Neuronal stem cell (in vitro differentiated cells): ENCODE data around the gene PHLDB3.
"Not testable (repeated sequence)": the region's sequence is repeated elsewhere in the genome, so short reads cannot be mapped to it uniquely, and the experiment has no call there.

Experiments
- DNase-seq: peaks from one replicate; pipeline ENCODE4 v3.0.0-alpha.2; 2013; ENCODE audit warnings: low spot score
- H2AFZ ChIP-seq: one replicate; pipeline ENCODE4 v1.6.1; 2013; ENCODE audit warnings: mild to moderate bottlenecking, low read length, inconsistent platforms
- H2AK5ac ChIP-seq: 2 replicates; pipeline ENCODE4 v1.6.1; 2013; ENCODE audit warnings: low read depth, mild to moderate bottlenecking, inconsistent platforms, low read length, moderate library complexity, mixed read lengths
- H2BK120ac ChIP-seq: 2 replicates; pipeline ENCODE4 v1.6.1; 2013; ENCODE audit warnings: low read depth, mild to moderate bottlenecking, inconsistent platforms, low read length, moderate library complexity, mixed read lengths
- H2BK12ac ChIP-seq: one replicate; pipeline ENCODE4 v1.6.1; 2013; ENCODE audit warnings: low read length, inconsistent platforms
- H2BK15ac ChIP-seq: 2 replicates; pipeline ENCODE4 v1.6.1; 2013; ENCODE audit warnings: mild to moderate bottlenecking, low read length, inconsistent platforms, mixed read lengths
- H2BK5ac ChIP-seq: one replicate; pipeline ENCODE4 v1.6.1; 2013; ENCODE audit warnings: inconsistent platforms, mild to moderate bottlenecking, low read length, moderate library complexity
- H3K14ac ChIP-seq: one replicate; pipeline ENCODE4 v1.6.1; 2013; ENCODE audit warnings: low read length, inconsistent platforms
- H3K18ac ChIP-seq: 2 replicates; pipeline ENCODE4 v1.6.1; 2013; ENCODE audit warnings: low read length, inconsistent platforms
- H3K23ac ChIP-seq: 2 replicates; pipeline ENCODE4 v1.6.1; 2013; ENCODE audit warnings: low read depth, mild to moderate bottlenecking, mixed read lengths, low read length, inconsistent platforms; ENCODE audit not compliant: poor library complexity
- H3K27ac ChIP-seq: replicated peaks from 3 replicates; pipeline ENCODE4 v1.5.1; 2013; ENCODE audit warnings: low read length, inconsistent platforms
- H3K27me3 ChIP-seq, 3 experiments: 2 replicates each; pipeline ENCODE4 v1.6.1; 2013; ENCODE audit warnings: low read length in 3 of 3, mild to moderate bottlenecking in 2 of 3, inconsistent platforms in 1 of 3, low read depth in 1 of 3, mixed read lengths in 1 of 3, moderate library complexity in 1 of 3; ENCODE audit not compliant: control insufficient read depth in 3 of 3, insufficient read depth in 3 of 3
- H3K36me3 ChIP-seq, 2 donors: replicated peaks in 1 of 2; 2 replicates each; pipeline ENCODE4 v1.6.1; 2013; ENCODE audit warnings: low read length in 2 of 2; ENCODE audit not compliant: control insufficient read depth in 2 of 2, insufficient read depth in 2 of 2
- H3K4ac ChIP-seq: 2 replicates; pipeline ENCODE4 v1.6.1; 2013; ENCODE audit warnings: inconsistent platforms, mild to moderate bottlenecking, low read length, moderate library complexity
- H3K4me1 ChIP-seq, 2 donors: 1 replicate in 1 of 2; 2 replicates in 1 of 2; pipeline ENCODE4 v1.6.1; 2013; ENCODE audit warnings: low read length in 2 of 2, low read depth in 1 of 2; ENCODE audit not compliant: control insufficient read depth in 2 of 2, insufficient read depth in 1 of 2
- H3K4me2 ChIP-seq: one replicate; pipeline ENCODE4 v1.6.1; 2013; ENCODE audit warnings: mild to moderate bottlenecking, low read length, inconsistent platforms; ENCODE audit not compliant: insufficient read depth, poor library complexity, severe bottlenecking
- H3K4me3 ChIP-seq, 2 donors: 2 replicates each; pipeline ENCODE4 v1.5.1; 2013; ENCODE audit warnings: low read length in 2 of 2, mild to moderate bottlenecking in 2 of 2, inconsistent platforms in 1 of 2, moderate library complexity in 1 of 2
- H3K79me1 ChIP-seq: one replicate; pipeline ENCODE4 v1.6.1; 2013; ENCODE audit warnings: low read depth, mild to moderate bottlenecking, inconsistent platforms, low read length, moderate library complexity
- H3K9ac ChIP-seq: one replicate; pipeline ENCODE4 v1.6.1; 2013; ENCODE audit warnings: mild to moderate bottlenecking, low read depth, low read length, inconsistent platforms; ENCODE audit not compliant: poor library complexity
- H3K9me3 ChIP-seq, 2 donors: replicated peaks in 1 of 2; 2 replicates each; pipeline versions ENCODE3 to v1.6.1; 2013; ENCODE audit warnings: low read length in 2 of 2, mild to moderate bottlenecking in 2 of 2, inconsistent platforms in 1 of 2, low read depth in 1 of 2, mixed read lengths in 1 of 2, moderate library complexity in 1 of 2; ENCODE audit not compliant: control insufficient read depth in 2 of 2, insufficient read depth in 1 of 2
- H4K8ac ChIP-seq: one replicate; pipeline ENCODE4 v1.6.1; 2013; ENCODE audit warnings: low read depth, mild to moderate bottlenecking, inconsistent platforms, low read length, moderate library complexity
- H4K91ac ChIP-seq: one replicate; pipeline ENCODE4 v1.6.1; 2013; ENCODE audit warnings: low read length, low read depth, mild to moderate bottlenecking, inconsistent platforms; ENCODE audit not compliant: poor library complexity
- WGBS, 2 donors: extraction: QIAGEN DNeasy Blood & Tissue Kit; methylation state at CpG; one replicate each; pipeline ENCODE4 v1.1.7; 2013; ENCODE audit warnings: missing lambda C conversion rate in 2 of 2, mixed read lengths in 1 of 2; ENCODE audit not compliant: insufficient read length in 2 of 2, insufficient replicate concordance in 1 of 2; ENCODE audit errors: extremely low coverage in 2 of 2; 5-methylcytosine and 5-hydroxymethylcytosine counted together

Gene PHLDB3

DNA sequence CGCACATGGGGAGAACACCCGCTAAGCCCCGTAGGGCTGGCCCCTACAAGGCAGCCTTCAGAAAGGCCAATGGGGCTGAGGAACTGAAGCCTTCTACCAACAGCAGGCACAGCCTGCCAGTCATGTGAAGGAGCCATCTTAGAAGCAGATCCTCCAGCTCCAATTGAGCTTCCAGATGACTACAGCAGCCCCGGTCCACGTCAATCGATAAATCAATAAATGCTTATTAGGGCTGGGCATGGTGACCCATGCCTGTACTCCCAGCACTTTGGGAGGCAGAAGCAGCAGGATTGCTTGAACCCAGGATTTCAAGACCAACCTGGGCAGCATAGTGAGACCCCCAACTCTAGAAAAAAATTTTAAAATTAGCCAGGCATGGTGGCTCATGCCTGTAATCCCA is 66.8 kb downstream of the PHLDB3 start:
- Histone ChIP-seq H3K79me1 (no peaks in the 10 kb centered on the region), H2AFZ (no peak overlapping the region), H3K4me3 (no peak overlapping the region), H3K23ac (no peak overlapping the region), H3K27me3 (no peaks in the 10 kb centered on the region), H4K91ac (no peak overlapping the region), H3K4me1 (no peaks in the 10 kb centered on the region), H2BK120ac (no peak overlapping the region), H2AK5ac (no peak overlapping the region), H3K9ac (no peak overlapping the region), H2BK5ac (no peak overlapping the region), H3K14ac (no peak overlapping the region), H3K4me2 (no peak overlapping the region), H3K18ac (no peak overlapping the region), H3K4ac (no peak overlapping the region), H4K8ac (no peak overlapping the region), H3K36me3 (no peaks in the 10 kb centered on the region), H3K9me3 (no peaks in the 10 kb centered on the region), H3K27ac (no peak overlapping the region), H2BK15ac (no peak overlapping the region), H2BK12ac (no peak overlapping the region)
- whole genome bisulfite sequencing, 2 donors, result no CpG with 5 or more reads among the region's 6 CpGs
- DNase-seq, result no peak

DNA sequence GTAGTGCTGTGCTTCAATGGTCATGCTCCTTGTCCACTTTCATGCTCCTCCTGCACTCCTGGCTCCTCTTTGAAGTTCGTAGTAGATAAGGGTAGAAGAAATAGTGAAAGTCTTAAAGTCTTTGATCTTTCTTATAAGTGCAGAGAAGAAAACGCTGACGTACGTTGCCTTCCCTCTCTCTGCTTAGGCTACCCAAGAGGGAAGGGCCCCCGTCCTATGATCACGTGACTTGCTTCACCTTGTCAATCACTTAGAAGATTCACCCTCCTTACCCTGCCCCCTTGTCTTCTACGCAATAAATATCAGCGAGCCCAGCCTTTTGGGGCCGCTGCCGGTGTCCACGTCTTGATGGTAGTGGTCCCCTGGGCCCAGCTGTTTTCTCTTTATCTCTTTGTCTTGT is 67.3 kb downstream of the PHLDB3 start:
- not testable (repeated sequence) for H3K23ac ChIP-seq, H2BK15ac ChIP-seq
- WGBS, 2 donors, result no CpG with 5 or more reads among the region's 11 CpGs

DNA sequence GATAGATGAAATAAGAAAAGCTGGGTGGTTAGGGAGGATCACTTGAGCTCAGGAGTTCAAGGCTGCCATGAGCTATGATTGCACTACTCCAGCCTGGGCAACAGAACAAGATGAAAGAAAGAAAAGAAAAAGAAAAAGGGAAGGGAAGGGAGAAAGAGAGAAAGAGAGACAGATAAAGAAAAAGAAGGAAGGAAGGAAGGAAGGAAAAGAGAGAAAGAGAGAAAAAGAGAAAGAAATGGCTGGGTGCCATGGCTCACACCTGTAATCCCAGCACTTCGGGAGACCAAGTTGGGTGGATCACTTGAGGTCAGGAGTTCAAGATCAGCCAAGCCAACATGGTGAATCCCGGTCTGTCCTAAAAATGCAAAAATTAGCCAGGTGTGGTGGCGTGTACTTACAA is 68.8 kb downstream of the PHLDB3 start:
- Histone ChIP-seq H3K4me2 (no peak overlapping the region), H3K36me3 (no peaks in the 10 kb centered on the region), H3K4me3 (no peak overlapping the region), H2BK5ac (no peak overlapping the region), H4K8ac (no peak overlapping the region), H3K23ac (no peak overlapping the region), H3K9ac (no peak overlapping the region), H3K18ac (no peak overlapping the region), H2BK120ac (no peak overlapping the region), H3K4me1 (no peaks in the 10 kb centered on the region), H2BK15ac (no peak overlapping the region), H3K4ac (no peak overlapping the region), H2BK12ac (no peak overlapping the region), H3K27me3 (no peaks in the 10 kb centered on the region), H3K9me3 (no peaks in the 10 kb centered on the region), H3K14ac (no peak overlapping the region), H2AFZ (no peak overlapping the region), H4K91ac (no peak overlapping the region), H2AK5ac (no peak overlapping the region), H3K79me1 (no peaks in the 10 kb centered on the region), H3K27ac (no peak overlapping the region)
- WGBS, 2 donors, result no CpG with 5 or more reads among the region's 3 CpGs
- no peak for DNase-seq

More for the DNA sequence above, 67.3 kb downstream of the PHLDB3 start:
- H4K91ac ChIP-seq, H3K4me3 ChIP-seq, H2AK5ac ChIP-seq, H2BK12ac ChIP-seq, H3K27ac ChIP-seq, H4K8ac ChIP-seq, H3K9ac ChIP-seq, H3K14ac ChIP-seq, H3K9me3 ChIP-seq, H3K18ac ChIP-seq, H2BK5ac ChIP-seq, H2AFZ ChIP-seq, H3K36me3 ChIP-seq, H3K4ac ChIP-seq, H3K4me2 ChIP-seq, H3K4me1 ChIP-seq, H3K27me3 ChIP-seq, H2BK120ac ChIP-seq, DNase-seq, H3K79me1 ChIP-seq: not testable (repeated sequence)

DNA sequence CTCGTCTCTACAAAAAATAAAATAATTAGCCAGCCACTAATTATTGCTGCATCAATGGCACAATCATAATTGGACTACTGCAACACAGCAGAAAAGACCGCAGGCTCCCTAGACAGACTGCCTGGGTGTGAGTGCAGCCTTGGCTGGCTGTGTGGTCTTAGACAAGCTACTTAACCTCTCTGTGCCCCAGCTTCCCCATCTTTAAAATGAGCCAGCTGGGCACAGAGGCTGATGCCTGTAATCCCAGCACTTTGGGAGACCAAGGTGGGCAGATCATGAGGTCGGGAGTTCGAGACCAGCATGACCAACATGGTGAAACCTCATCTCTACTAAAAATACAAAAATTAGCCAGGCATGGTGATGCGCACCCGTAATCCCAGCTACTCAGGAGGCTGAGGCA is 70.9 kb downstream of the PHLDB3 start:
- H3K9ac ChIP-seq, result no peak overlapping the region
- WGBS, 2 donors, result no CpG with 5 or more reads among the region's 6 CpGs
- no peaks in the 10 kb centered on the region for H3K79me1 ChIP-seq
- no peak overlapping the region for H3K4me3 ChIP-seq
- no peak overlapping the region for H3K18ac ChIP-seq
- no peak overlapping the region for H2AK5ac ChIP-seq
- H4K91ac ChIP-seq, result no peak overlapping the region
- DNase-seq, result no peak
- H2BK5ac ChIP-seq, result no peak overlapping the region
- no peak overlapping the region for H3K4ac ChIP-seq
- no peak overlapping the region for H3K4me2 ChIP-seq
- H4K8ac ChIP-seq, result no peak overlapping the region
- H3K27me3 ChIP-seq, result no peaks in the 10 kb centered on the region
- no peak overlapping the region for H3K14ac ChIP-seq
- H3K23ac ChIP-seq, result no peak overlapping the region
- H3K9me3 ChIP-seq, result no peaks in the 10 kb centered on the region
- H3K4me1 ChIP-seq, result no peaks in the 10 kb centered on the region
- no peak overlapping the region for H2BK12ac ChIP-seq
- no peaks in the 10 kb centered on the region for H3K36me3 ChIP-seq
- no peak overlapping the region for H3K27ac ChIP-seq
- H2AFZ ChIP-seq, result no peak overlapping the region
- H2BK15ac ChIP-seq, result no peak overlapping the region
- no peak overlapping the region for H2BK120ac ChIP-seq
